Measurements from ENCODE around the gene MVB12B. TPM values are rescaled to one million over a fixed set of nuclear protein-coding genes. Genes with fewer than 3 reads are reported as not detected.

The MVB12B gene
- total RNA-seq, 2 donors from 2014 or later, result 16.1 to 17.2 TPM

DNA sequence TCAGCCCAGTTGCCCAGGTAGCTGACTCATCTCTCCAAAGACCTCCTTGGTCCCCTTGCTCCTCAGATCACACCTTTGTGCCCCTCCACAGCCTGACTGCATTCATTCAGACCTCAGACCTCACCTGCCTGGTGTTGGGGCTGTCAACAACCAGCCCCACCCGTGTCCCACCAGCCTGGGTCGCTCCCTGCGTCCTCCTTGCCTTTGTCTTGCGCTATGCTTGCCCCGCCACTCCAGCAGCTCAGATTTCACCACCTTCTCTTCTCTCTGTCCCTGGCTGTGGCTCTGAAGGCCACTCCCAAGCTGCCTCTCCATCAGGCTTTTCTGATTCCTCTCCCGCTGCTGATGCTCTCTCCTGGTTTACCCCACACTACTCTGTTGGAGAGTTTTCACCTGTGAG lies 103.5 kb downstream of the MVB12B start:
- intact Hi-C loops (cut with DNase I, micrococcal nuclease), result no loop called here
- DNase-seq (no peak), ATAC-seq (no peak)

DNA sequence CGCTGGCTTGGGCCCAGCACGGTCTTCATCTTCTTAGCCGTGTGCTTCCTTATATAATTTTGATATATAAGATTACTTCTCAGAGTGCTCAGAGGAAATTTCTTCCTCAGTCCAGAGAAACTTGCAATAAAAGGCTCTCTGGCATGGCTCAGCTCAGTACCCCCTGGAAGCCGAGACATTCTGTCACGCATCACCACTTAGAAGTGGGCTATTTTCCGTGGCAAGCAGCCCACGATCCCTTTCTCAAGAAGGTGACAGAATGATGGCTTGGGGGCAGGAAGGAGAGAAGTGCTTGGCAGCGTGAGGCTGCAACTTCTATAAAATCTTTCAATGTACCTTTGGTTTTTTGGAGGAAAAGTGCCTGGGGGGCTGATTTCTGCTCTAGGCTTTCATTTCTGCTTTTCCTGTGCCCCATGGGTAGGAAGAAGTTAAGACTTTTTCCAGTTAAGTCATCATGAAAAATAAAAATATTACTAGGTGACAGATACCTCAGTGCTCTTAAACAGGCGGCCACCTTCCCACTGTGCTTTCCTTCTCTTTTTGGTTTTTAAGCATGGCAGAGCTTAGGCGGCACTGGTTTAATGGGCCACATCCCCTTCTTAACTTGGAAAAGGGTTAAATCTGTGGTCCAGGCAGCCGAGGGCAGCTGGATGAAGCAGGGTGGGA lies 104.6 kb downstream of the MVB12B start:
- DNase-seq (no peak), ATAC-seq (no peak)
- intact Hi-C loops (cut with DNase I, micrococcal nuclease), result no loop called here

DNA sequence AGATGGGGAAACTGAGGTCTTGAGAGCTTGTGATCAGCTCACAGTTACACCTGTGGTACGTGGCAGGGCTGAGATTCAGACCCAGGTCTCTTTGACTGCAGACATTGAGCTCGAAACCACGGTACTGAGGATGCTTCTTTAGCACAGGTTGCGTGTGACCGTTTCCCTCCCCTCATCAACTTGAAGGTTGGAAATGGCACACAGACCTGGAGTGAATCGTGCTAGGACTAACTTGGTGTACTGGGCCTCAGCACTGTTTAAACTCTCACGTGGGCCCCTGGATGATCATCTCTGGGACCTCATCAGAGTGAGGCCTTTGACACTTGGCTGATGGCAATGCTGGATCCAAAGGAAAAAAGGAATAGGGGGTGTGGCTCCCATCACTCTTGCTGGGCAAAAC lies 106.0 kb downstream of the MVB12B start:
- no peak for ATAC-seq
- no peak for DNase-seq
- intact Hi-C loops (cut with DNase I, micrococcal nuclease), result no loop called here

DNA sequence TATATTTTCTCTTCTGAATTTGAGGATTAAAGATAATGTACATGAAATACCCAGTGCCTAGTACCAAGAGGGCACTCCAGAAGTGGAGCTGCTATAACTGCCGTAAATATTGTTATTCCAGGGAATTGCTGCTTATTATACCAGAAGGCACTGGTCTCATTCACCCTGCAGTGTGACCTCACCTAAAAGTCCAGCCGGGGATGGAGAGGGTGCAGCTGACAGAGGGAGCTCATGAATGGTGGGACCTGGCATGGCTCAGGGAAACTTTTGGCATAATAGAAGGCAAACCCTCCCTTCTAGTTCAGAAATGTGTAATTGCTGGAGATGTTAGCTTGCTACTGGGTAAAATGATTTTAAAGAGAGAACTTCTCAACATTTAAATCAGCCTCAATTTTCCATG lies 108.5 kb downstream of the MVB12B start:
- intact Hi-C loops (cut with DNase I, micrococcal nuclease), result no loop called here
- DNase-seq (no peak), ATAC-seq (no peak)

DNA sequence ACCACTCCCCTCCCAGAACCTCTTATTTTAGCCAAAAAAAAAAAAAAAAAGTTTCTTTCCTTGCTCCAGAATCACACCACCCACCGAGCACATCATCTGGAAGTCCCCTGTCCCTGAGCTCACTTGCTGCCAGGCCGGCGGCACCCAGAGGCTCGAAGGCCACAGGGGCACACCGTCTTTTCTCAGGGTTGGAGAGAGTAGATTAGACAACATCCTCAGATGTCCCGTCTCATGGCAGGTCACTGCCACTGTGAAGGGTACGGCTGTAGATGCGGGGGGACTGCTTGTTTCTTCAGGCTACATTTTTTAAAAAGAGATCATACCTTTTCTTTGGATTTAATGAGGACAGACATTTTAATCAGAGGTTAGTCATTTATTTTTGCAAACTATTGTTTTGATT lies 109.0 kb downstream of the MVB12B start:
- intact Hi-C loops (cut with DNase I, micrococcal nuclease), result no loop called here
- ATAC-seq (no peak), DNase-seq (no peak)

DNA sequence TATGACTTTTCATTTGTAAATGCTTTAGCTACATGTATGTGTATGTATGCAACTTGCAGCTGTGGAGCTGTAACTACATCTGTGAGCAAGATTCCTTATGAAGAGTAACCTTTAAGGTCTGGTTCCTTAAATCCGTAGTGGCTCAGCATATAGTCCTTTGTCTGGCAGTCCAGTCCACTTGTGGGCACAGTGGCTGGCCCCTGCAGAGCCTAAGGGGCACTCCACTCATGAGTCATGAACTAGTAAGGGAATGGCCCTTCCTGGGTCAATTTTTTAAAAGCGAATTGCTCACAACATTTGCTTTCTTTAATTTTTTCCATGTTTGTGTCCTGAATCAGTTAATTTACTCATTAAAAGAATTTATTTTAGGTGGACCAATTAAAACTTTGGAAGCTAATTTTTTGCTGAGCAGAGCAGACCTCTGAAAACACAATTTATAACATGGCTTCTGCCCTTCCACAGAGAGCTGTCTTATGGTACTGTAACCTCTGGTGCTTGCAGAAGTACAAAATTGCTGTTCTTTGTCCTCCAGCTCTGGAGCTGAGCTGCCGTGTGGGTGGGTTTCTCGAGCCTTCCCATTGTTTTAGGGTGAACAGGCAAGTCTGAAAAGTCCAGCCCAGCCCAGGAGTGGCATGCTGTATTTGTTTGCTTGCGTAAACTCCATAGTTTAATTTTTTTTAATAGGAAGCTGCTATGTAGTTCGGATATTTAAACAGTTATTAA lies 110.1 kb downstream of the MVB12B start:
- intact Hi-C loops (cut with DNase I, micrococcal nuclease), result no loop called here
- ATAC-seq (no peak), DNase-seq (no peak)

DNA sequence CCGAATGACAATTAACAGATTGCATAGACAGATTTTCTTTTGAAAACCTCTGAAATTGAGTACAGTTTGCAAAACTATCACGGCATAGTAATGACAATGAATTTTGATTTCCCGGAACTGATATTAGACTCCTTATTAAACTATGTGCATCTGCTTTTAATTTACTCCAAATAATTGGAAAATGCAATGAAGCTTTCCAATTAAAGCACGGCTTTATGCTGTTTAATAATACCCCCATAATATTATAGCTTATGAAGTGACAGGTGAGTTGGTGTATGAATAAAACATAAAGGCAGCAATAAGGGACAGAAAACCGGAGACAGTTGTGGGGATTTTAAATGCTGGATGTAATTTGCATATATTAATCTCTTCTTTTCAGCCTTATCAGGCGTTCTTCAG lies 110.6 kb downstream of the MVB12B start:
- no peak for ATAC-seq
- no peak for DNase-seq
- intact Hi-C loops (cut with DNase I, micrococcal nuclease), result no loop called here

DNA sequence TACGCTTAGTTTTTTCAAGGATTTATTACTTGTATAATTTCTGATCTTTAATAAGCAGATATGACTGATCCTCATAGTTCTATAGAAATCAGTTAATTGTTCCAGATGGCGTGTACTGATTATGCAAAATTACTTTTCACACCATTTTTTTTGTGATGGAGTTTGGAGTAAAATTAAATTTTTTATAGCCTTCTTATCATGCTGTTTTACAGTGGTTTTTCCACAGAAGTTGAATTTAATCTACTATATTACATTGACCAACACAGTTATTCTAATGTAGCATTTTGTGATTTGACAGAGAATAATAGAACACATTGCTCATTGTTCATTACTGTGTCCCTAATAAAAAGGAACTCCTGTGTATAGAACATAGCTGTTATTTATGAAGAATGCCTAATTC lies 111.1 kb downstream of the MVB12B start:
- DNase-seq (no peak), ATAC-seq (no peak)
- intact Hi-C loops (cut with DNase I, micrococcal nuclease), result no loop called here

DNA sequence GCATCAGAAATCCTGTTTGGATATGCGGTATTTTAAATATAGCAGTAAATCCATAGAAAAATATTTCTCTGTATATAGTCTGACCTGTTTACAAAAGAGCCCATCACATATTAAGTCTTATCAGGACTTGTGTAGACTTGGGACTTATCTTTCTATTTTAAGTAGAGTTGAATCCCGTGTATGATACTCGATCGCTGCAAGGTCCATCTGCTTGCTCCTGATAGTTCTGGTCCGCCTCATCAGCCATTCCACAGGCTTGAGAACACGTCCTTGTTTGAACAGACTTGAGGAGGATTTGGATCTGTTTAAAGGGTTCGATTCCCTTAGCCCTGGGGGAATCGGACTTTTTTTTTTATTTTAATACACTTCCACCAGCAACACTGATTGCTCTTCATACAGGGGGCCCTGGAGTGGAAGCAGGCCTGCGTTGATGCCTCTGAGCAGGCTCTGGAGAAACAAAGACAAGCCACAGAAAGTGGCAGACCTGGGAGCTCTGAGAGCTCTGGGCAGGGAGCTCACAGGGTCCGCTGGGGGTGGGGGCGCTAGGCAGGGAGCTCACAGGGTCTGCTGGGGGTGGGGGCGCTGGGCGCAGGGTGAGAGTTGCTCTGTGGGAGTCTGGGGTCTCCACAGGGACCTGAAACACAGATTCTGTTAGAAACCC lies 112.2 kb downstream of the MVB12B start:
- intact Hi-C loops (cut with DNase I, micrococcal nuclease), result no loop called here
- no peak for ATAC-seq
- no peak for DNase-seq

DNA sequence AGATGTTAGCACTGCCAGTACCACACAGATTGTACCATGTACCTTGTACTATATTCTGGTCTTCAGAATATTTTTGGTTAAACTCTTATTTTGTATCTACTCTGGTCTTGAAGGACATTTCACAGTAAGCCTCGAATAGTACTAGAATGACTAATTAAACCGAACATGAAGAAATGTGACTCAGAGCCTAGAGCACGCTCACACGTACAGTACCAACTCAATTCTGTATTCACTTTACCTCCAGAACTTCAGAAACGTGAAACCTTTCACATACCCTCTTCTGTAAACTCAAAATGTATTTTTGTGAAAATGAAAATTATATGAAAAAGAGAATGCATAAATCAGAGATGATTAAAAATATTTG lies 112.8 kb downstream of the MVB12B start:
- no peak for ATAC-seq
- intact Hi-C loops (cut with DNase I, micrococcal nuclease), result no loop called here
- no peak for DNase-seq

DNA sequence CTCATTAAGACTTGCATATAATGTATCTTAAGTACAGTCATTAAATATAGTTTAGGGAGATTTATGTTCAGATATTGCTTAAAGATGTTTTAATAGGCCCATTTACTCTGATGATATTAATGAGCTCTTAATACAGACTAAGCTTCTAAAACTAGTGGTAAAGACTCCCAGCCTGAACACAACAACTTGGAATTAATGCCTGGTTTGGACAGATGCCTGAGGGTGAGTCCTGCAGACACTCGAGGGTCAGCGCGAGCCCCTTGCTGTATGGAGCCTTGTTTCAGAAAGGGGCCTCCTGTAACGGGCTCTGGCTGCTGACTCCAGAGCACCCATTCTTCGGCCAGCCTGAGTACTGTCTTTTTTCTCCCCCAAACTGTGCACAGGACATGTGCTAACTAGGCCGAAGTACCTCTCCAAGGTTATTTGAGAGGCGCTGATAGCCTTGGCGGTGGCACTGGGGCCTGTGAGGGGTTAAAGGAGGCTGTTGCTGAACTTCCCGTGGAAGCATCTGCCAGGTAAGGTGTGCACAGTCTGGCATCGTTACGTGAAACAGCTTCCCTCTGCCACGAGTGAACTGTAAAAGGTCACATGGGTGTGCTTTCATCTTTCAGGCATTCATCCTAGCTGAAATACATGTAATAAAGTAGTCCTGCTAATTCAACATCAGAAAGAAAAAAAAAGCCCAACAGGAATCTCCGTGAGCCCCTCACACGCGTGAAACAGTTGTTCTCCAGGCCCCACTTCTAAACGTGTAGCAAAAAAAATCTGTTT lies 113.4 kb downstream of the MVB12B start:
- ATAC-seq, result no peak
- no peak for DNase-seq
- intact Hi-C loops (cut with DNase I, micrococcal nuclease), result no loop called here

DNA sequence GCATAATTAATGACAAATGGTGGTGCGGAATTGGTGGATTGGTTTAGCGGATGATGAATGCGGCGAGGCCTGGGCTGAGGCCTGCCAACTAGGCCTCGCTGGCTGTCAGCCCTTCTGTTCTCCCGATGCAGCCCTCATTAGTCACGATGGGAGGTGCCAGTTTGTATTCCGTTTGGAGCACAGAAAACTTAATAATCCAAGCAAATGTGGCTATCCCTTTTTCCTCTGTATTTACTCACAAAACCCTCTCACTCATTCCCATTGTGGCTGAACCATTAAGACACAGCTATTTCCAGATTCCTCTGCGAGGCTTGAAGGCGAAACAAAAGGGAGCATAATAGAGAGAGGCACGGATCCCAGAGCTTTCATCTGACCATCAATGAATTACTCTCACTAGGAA lies 114.3 kb downstream of the MVB12B start:
- intact Hi-C loops (cut with DNase I, micrococcal nuclease), result no loop called here
- no peak for ATAC-seq
- no peak for DNase-seq

DNA sequence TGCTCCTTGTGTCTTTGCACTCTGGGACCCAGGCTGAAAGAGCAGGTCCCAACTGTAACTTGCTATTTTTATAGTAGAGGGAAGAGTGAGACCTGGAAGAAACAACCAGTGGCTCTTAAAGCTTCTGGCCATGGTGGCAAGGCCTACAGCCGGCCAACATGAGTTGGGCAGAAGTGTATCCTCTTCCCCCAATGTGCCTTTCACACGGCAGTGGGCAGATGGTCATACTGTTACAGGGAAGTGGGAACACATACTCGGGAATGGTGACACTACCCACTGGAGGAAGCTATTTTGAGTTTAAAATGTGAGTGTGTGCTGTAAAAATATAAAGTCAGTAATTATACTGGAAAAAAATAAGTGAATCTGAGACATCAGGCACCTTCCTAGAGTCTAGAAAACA lies 116.0 kb downstream of the MVB12B start:
- ATAC-seq (no peak), DNase-seq (no peak)
- intact Hi-C loops (cut with DNase I, micrococcal nuclease), result no loop called here

DNA sequence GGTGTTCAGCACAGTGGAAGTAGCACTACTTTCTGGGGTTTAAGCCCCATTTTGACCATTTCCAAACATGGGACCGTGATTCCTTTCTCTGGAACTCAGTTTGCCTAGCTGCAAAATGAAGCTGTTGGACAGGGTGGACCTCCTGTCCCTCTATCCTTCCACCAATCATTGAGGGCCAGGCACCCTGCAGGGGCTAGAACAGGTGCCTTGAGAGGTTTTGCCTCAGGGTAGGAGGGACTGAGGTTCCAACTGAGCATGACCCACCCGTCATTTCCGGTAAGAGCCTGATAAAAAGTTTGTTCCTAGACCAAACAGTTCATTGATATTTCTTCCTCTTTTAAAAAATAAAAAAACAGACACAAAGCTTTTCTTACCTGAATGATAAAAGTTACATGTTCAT lies 116.5 kb downstream of the MVB12B start:
- intact Hi-C loops (cut with DNase I, micrococcal nuclease), result no loop called here
- ATAC-seq (no peak), DNase-seq (no peak)

DNA sequence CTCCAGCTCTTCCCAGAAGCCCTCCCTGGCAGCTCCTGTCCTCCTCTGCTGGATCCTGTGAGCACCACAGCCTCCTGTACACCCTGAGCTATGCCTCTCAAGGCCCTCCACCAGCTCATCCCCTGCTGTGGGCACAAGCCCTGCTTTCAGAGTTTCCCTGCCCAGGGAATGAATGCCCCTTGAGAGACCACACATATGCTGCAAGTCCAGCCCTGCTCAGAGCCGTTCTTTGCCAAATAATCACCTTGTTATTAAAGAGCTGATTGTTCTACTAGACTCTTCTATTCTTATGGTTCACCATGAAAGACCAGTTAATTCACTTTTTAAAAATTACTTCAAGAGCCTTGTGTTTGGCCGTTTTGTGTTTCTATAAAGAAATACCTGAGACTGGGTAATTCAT lies 121.5 kb downstream of the MVB12B start:
- ATAC-seq, result no peak
- intact Hi-C loops (cut with DNase I, micrococcal nuclease), result no loop called here
- no peak for DNase-seq

DNA sequence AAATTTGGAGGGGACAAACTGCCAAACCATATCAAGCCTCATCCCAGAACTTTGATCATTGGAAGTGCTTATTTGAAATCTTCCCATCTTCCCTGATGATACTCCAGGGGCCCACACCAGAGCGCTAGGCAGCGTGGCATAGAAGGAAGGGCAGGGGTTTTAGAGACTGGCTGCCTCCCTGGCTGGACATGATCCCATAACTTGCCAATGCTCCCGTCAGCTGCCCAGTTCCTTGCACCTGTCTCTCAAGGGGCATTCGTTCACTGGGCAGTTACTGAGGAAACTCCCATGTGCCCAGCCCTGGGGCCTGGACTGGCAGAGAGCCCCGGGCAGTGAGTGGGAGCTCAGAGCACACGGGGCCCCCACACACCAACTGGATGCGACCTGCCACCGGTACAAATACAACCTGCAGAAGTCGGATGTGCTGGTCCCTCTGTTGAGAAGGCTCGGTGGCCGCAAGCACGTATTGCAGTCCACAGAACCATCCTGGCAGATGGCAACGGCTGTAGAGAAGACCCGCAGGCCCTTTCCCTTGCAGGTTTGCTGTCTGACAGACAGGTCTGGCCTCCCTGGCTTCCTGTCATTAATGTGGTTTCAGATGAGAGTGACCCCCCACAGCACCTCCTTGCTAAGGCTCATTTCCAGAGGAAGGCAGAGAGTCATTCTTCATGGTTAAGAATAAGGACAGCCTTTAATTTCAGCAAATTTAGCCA lies 122.4 kb downstream of the MVB12B start:
- DNase-seq, result no peak
- intact Hi-C loops (cut with DNase I, micrococcal nuclease), result no loop called here
- no peak for ATAC-seq

DNA sequence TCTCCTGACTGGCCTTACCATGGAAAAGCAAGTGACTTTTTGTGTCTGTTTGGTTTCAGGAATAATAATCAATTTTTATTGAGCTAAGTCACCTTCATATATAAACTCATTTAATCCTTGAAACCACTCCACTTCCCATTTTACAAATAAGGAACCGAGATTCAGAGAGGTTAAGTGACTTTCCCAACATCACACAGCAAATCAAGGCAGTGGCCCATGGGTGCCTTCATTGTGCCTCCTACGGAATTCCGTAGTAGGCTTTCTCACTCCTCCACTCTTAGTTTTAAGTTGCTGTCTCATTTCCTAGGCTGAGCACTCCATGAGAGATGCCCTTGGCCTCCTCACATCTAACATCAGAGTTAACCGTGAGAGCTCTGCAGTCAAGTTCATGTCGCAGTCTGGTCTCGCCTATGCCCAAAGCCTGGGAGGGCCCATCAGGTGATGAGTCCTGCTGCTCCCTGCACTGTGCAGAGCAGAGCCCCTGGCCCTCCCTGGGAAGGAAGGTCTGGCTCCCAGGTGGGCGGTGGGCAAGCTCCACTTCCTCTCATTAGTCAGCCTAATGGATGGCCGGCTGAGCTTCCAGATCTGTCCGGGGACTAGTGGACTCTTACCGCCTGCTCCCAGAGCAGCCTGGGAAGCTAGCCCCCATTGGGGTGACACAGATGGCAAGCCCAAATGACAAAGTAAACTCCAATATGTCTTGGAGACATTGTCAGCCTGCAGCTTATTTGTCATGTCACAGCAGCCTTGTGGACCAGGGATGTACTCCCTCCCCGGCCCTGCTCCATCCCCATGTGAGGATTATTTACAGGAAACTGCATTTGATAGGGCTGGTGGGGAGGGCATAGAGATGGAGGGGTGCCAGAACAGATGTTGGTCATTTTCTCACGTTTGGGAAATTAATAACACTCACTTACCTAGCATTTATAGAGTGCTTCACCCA lies 123.4 kb downstream of the MVB12B start:
- ATAC-seq, result no peak
- no peak for DNase-seq
- intact Hi-C loops (cut with DNase I, micrococcal nuclease), result no loop called here

DNA sequence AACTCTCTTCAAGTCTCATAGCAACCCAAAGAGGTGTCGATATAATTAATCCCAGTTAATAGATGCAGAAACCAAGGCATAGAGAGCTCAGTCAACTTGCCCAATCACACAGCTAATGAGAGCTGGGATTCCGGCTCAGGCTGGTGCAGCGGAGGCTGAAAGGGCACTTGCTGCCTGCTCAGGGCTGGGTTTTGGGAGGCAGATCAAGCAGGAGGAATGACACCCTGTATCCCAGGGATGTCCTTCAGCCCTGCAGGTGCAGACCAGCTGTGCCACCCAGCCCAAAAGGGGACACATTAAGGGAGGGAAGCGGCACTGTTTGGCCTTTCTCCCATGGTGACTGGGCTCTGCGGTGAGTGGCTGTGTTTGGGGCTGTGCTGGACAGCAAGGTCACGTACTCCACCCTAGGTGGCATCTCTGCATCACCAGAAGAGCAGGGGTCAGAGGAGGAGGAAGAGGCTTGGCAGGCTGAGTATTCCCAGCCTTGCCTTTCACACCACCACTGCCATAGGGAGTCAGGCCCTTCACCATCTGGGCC lies 124.1 kb downstream of the MVB12B start:
- ATAC-seq (no peak), DNase-seq (no peak)
- intact Hi-C loops (cut with DNase I, micrococcal nuclease), result no loop called here

Data from left colon (tissue), 2 donors.